DMS153 treated with DMSO at 0.1 percent for 48 hours (cell line): ENCODE data around the gene FAM53B.

Source experiments
- DNase-seq: peaks from one replicate; lab custom pipeline; 2025; ENCODE audit not compliant: unreplicated experiment; lab: John Stamatoyannopoulos, UW

The FAM53B gene

DNA sequence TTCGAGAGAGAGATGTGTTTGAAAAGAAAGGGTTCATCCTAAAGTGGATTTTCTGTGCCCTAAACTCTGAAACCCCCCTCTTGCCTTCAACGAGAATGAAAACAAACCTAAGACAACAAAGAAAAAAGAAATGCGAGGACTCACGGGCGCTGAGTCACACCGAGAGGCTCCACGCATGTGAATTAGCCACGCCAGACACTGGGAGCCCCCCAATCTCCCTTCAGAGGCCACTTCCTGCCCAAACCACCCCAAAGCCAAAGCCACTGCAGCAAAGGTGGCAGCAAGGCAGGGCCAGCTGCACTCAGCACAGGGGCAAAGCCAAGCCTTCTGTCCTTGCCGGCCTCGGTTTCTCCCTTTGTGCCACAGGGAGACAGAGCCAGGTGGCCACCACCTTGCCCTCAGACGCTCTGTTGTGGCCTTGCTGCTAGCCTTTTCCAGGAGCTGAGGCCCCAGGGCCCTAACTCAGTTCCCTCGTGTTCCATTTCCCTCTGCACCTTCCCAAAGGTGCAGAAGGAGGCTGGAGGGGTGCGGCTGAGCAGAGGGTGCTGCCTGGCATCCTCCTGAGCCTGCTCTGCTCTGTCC is 93.3 kb downstream of the FAM53B start:
- no peak for DNase-seq

DNA sequence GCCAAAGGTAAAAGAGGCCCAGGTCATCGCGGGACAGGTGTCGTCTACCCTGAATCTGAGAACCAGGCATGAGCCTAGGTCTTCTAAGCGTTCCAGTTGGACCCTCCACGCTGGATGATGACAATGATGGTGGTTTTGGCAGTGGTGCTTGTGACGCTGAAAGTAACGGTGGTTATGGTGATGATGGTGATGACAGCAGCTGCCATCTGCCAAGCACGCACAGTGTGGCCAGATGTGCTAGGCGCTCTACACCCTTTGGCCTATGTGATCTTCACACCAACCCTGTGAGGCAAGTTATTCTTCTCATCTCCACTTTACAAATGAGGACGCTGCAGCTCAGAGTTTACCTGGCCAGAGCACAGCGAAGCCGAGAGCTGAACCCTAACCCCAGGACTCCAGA is 93.9 kb downstream of the FAM53B start:
- no peak for DNase-seq

DNA sequence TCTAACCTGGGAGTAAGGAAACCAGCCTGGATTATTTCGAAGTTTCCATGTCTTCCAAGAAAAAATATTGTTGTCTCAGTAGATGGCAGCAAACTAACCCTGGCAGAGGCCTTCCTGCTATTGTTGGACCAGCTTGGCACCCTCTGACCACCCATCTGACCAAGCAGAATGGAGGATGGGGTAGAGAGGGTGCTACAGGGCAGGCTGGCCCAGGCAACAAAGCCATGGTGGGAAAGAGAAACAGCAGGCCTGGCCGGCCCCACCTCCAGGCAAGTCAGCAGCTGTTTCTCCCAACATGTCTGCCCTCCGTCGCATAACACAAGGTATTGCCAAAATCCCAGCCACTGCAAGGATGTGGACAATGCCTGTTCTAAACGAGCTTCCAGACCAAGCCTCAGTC is 95.0 kb downstream of the FAM53B start:
- no peak for DNase-seq

DNA sequence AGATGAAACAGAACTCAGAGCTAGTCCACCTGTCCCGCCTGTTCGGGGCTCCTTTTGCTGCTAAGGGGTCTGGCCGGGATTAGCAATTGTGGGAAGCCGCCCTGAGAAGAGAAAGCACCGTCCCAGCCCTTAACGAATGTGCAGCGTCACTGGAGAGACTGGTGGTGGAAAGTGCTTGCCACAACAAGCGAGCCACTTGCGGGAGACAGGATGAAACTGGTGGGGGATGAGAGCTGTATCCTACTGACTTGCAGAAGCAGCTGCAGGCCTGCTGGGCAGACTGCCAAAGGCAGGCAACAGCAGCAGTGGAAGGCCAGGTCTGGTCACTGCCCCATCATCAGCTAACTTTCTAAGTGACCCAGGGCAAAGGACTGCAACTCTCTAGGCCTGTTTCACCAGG is 95.4 kb downstream of the FAM53B start:
- DNase-seq = peak; percentile 72

DNA sequence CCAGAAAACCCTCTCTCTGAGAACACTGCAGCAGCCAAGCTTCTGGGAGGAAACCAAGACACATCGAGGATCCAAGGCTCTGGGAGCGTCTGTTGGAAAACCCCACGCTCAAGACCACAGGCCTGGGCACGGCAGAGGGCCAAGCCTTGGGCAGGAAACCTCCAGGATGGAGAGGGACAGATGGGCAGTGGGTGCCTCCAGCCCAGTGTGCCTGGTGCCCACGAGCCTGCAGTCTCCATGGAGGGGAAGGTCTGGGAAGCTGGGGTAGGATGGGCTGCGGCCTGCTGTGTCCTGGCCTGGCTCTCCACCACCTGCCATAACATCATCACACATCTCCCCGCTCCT is 96.1 kb downstream of the FAM53B start:
- DNase-seq = no peak

DNA sequence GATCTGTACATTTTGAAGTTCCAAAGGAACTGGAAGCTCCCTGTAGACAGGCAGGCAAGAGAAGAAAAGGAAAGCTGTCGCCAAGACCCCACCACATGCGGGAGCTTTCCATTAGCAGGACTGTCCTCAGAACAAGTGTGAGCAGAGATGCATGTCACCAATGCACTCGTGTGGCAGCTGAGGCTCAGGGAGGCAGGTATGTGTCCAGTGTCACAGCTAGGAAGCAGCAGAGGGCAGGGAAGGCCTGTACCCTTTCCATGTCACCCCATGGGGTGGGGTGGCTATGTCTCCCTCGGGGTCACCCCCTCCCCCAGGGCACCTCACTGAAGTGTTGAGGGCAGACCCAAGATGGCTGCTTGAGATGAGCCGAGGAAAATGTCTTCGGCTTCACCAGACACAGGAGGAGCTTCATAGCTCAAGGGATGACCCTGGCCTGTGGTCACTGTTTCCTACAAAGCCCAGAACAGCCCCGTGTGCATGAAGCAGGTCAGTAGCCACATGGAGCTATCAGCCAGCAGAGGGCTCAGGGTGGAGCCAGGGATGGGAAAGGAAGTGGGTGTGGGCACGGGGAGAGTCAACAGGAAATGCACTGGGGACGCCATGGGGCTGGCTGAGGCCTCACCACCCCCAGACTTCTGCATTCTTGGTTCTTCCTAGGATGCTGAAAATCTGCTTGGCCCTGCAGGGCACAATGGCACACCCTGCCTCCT is 96.6 kb downstream of the FAM53B start:
- peak; percentile 9 for DNase-seq

DNA sequence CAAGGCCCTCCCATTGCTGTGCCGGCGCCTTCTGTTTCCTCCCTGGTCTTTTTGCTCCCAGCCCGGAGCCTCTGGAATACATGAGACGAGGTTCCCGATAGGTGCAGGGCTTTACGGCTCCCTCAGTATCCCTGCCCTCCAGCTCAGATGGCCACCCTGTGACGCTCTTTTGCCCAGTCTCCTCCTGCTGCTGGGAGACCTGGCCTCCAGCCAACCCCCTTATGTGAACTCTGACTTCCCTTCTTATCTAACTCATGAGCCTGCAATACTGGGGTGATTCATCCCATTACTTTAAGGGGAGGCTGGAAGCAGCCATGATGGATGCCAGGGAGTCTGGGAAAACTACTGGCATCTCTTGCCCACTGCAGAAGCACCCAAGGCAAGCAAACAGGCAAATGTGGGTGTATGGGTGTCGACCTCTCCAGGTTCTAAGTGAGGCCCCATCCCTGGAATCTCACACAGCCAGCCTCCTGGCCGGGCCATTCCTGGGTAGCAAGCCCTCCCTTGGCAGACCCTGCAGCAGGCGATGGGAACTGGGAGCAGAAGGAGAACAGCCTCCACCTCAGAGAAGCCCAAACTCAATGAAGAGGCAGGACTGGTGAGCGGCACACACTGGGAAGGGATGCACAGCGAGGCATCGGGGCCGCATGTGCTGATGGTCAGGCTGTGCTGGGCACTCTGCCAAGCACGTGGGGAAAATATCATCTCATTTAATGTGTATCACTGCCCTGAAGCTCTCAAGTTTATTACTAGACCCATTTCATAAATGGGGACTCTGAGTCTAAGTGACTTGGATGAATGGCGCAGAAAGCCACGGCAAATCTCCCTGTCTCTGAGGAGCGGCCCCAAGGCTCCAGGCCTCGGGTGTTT is 97.5 kb downstream of the FAM53B start:
- no peak for DNase-seq

DNA sequence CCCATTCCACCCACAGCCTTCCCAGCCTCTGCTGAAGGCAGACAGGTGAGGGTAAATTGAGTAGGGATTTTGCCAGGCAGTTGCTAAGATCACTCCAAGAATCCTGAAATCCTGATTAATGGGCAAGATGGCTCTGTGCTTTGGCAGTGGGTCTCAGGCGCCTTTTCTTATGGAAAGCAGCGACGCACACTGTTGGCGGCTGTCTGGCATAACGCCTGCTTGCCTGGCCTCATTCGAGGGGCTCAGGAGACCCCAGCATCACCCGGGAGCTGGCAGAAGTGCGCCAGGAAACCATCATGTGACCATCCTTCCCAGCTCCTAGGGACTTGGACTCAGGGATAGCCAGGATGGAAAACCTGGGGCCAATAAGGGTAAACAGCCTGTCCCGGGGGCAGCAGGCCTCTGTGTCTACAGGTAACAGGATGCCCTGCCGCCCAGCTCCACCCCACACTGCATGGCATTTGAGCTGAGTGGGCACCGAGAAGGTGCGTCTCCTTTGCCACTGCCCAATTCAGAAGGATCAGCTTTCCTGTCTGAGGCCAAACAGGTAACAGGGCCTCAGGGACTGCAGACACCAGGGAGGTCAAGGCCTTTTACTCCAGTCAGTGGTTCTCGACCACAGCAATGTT is 98.6 kb downstream of the FAM53B start:
- no peak for DNase-seq

DNA sequence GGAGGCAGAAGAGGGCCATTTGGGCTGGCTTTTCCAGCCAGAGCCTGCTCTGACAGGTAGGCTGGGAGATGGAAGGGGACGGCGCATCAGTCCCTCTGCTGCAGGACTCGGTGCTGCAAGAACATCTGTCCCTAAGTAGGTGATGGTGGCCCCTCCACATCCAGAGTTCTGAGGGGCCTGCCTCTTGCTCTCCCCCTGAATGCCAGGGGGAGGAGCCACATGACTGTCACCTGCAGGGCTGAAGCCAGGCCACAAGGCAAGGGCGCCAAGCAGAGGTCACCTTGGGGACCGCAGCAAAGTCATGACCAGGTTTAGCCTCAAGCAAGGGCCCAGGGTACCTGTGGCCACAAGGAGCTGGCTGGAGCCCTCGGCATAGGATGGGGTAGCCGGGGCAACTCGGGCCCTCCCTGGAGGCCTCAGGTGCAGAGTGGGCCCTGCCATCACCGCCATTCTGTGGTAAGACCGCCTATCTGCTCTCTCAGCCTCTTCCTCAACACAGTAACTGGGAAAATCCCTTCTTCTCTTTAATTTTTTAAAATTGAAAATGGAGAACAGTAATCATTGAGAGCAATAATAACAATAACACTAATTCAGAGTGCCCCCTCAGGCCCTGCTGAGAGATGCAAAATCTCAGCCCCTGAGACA is 99.3 kb downstream of the FAM53B start:
- DNase-seq = no peak

DNA sequence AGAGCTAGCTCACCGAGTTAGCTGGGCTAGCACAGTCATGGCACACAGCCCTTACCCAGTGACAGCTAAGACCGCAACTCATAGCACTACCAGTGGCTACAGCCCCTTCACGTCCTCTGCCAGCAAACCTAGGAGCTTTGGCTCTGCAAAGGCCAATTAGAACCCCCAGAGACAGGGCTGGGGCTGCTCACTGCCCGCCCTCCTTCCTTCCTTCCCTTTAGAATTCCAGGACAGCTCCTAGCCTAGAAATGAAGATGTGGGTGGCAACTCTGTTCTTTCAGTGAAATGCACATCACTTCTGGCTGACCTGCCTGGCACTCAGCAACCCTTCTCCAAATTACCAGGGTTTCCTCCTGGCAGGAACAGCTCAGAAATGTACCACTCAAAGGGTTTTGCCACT is 99.9 kb downstream of the FAM53B start:
- DNase-seq = no peak

DNA sequence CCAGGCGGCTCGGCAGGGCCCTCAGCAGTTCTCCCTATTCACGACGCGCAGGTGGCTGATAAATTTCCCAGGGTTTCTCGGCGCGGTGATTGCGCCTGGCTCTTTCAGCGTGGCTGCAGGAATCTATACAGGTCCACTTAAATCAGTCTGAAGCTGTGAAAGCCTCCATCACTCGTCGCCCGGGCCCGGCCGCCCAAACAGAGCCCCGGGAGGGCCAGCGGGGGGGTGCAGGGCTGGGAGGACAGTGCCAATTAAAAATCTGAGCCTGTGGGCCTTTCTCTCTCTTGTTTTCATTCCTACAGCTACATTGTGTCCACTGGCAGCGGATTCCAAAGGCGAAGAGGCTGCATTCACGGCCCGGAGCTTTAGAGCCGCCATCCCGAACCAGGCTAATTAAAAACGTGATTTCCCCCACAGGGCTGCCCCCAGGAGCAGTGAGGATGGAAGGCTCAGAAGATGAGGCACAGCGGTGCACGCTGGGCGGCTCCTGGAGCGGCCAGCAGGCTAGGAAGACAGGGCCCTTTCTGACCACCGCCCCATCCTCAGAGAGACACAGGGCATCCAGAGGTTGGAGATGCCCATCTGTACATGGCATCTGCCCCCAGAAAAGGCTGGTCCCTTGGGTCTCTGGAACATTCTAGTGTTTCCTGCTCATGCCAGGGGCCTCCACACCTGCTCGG is 100.7 kb downstream of the FAM53B start:
- DNase-seq = no peak

DNA sequence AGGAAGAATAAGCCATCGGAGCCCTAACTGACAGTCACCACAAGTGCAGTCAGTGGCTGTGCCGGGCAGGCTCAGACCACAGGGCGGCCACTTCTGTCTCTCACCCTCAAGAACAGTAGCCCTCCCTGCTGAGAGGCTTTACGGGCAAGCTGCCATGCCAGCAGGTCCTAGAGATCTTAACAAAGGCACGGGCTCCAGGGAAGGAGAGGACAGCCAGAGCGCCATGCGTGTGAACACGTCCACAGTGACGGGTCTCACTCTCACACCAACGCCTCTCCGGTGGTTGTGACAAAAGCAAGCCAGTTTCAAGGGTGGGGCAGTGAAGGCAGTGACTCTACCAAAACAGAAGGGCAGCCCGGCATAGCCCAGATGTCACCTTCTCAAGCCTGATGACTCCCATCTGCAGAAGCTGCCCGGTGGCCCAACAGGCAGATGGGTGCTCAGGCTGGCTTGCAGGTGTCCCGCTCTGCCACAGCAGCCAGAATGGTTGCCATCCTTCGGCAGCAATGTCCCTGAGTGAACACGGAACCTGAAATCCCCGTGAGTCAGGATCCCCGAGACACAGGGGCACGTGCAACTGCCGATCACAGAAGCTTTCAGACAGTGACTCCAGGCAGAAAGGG is 102.0 kb downstream of the FAM53B start:
- peak; percentile 11 for DNase-seq

DNA sequence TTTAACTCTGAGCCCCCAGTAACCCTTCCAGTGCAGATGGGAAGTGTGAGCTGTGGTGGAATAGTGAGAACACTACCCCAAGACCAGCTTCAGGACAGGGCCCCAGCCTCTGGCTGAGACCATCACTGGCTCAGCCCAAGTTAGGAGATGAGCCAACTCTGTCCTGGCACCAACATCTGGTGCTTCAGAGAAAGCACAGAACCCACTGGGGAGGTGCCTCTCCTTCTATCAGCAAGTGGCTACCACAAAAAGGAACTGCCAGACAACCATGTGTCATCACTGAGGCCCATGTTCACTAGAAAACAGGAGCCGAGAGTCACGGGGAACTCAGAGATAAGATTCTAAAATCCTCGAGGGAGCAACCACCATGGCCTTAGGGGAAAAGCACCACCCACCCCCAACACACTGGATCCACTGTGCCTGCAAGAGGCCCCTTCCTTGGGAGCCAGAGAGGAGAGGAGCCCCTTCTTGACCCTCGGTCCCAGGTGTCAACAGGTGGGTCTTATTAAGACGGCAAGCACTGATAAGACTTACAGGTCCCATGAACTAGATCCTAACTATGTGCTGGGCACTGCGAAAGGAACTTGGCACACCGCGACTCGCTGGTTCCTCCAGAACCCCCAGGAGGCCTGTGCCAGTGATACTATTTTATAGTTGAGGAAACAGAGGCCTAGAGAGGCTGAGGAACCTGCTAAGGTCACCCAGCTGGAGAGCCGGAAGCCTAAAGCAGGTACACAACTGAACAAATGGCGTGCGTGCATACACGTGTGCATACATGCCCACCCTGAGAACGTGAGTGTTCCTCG is 102.7 kb downstream of the FAM53B start:
- DNase-seq = no peak

DNA sequence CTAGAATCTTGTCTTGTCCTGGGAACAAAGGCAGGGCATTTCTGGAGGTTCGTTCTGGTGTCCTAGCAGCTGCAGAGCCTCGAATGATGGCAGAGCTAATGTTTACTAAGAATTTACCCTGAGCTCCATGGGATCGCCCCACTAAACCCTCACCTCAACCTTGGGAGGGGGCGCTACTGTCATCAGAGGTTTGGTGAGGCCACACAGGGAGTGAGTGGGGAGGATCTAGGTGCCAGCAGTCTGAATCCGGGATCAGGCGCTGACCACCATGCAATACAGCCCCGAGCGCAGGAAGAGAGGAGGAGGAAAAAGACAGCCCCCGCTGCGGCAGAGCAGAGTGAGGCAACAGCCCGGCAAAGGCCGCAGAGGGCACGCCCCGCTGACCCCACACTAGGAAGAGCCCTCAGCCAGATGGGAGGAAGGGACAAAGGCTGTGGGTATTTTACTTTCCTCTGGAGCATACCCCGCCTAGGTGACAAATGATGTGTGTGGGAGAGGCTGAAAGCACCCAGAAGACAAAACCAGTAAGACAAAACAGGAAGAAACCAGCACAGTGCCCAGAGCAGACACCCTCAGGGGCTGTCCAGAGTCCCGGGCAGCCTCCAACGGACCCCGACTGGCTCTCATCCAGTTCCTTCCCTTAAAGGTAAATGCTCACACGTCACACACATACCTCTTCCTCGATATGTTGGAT is 103.5 kb downstream of the FAM53B start:
- DNase-seq = no peak

DNA sequence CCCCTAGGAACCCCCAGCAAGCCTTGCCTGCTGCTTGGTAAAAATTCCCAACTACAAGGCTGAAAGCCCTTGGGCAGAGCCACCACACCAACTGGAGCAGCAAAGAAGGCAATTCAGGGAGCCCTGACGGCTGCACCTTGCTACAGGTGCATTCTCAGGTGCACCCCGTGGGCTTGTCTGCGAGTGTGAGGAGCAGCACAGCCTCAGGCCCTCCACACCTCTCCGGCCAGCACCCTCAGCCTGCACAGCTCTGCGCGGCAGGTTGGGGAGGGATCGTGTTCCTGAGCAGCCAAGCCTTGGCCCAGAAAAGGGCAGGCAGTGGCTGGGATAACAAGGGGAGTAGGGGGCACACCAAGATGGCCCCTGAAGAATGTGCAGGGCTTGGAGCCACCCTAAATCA is 104.1 kb downstream of the FAM53B start:
- no peak for DNase-seq

DNA sequence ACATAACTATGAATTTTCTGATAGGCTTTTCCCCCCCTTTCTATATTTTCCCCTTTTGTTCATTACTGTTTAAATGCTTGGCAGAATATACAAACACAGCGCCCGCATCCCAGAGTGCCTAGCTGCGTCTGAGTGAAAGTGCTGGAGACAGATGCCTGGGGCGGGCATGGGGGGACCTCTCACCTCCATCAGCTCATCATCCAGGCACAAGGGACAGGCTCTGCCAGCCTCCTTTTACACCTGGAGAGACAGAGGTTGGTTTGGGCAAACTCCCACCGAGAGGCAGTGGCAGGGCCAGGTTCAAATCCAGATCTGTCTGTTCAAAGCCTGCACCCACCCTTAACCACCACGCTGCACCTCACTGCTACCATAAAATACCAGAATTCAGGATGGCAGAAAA is 104.5 kb downstream of the FAM53B start:
- DNase-seq = no peak

DNA sequence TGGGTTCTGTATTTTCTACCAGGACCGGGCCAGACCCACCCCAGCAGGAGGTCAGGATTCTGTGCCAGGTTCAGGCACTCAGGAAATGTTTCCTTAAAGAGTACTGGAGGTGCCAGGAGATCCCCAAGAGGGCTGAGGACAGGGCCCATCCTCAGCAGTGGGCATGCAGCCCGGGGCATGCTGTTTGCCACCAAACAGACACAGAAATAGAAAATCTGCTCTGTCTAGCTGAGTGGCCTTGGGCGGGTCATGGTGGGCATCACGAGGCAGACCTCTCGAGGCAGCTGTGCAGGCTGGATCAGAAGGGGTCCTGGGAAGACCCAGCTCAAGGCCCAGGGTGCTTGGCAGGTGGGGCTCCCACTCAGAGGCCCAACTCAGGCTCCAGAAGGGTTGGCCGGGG is 105.0 kb downstream of the FAM53B start:
- DNase-seq = no peak

DNA sequence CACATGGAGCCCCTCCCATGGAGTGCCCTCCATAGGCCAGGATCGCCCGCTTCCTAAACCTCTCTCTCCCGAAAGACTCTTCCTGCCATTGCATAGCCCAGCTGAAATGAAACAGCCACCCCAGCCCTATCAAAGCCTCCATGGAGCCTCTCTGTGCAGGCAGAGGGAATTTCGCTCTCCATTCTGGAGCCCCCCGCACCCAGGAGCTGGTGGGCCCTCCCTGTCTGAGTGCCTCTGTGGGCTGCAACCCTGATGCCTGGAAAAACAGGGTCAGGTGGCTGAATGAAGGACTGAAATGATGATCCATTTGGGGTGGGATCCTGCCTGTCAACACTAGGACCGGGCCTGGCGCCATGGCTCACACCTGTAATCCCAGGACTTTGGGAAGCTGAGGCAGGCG is 106.4 kb downstream of the FAM53B start:
- no peak for DNase-seq
